ENCODE results near the gene TSPOAP1.

DNA sequence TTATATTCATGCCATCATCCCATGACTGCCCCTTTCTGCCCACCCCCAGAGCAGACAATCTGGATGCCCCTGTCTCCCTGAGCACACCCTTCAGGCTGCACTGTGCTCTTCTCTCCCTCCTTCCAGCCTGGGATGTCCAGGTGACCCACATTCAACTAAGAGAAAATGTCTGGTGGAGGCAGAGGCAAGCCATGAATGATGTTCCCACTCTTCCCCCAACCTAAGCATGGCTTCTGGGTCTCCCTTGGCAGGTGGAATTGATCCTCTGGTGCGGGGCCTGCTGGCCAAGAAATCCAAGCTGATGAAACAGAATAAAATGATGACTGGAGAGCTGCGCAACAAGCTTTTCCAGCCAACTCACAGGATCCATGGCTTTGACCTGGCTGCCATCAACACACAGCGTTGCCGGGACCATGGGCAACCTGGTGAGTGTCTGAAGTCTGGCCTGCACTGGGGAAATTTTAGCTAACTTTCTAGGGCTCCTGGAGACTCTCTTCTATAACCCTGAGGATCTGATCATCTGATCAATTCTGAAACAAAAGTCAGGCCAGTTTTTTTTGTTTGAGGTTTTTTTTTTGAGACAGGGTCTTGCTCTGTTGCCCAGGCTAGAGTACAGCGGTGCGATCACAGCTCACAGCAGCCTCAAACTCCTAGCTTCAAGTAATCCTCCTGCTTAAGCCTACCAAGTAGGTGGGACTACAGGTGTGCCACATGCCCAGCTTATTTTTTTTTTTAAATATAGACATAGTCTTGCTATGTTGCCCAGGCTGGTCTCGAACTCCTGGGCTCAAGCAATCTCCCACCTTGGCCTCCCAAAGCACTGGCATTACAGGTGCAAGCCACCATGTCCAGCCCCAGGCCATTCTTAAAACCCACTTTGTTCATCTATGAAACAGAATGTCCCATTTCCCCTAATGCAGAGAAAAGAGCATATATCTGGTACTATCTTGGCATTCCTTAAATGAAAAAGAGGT, 62.4 kb downstream of the TSPOAP1 start:
- no peak for TF ChIP-seq ZNF367 (CRISPR knock-in tag; IDR thresholded peaks at IDR 0.05; ENCODE audit: borderline replicate concordance)
- TF ChIP-seq ZNF777 (CRISPR knock-in tag; IDR thresholded peaks at IDR 0.05) = no peak

Measured in HepG2 (cell line).